ENCODE measurements around the gene ALG3.

The ALG3 gene

DNA sequence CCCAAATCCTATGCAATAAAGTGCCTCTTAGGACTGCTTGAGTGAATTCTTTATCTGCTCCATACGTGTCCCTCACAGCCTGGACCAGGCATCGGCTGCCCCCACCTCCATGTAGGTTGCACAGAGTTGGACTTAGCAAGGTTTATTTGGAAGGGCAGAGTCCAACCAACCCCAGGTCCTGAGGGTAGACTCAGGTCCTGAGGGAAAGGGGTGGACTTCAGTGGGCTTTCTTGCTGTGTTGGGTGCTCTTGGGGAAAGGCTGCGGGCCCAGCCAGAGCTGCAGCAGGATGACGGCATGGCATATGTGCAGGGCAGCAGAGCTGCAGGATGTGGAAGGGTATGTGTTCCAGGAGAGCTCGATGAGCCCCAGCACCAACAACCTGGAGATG is 6.5 kb downstream of the ALG3 start:
- Histone ChIP-seq H3K36me3 (ENCODE audit: control insufficient read depth, insufficient read depth, low read length) (peaks cover 40% of the 10 kb centered on the region), H3K9me3 (ENCODE audit: control insufficient read depth, low read length) (no peaks in the 10 kb centered on the region), H3K4me1 (ENCODE audit: control insufficient read depth, insufficient read depth, low read length, poor library complexity, severe bottlenecking) (no peaks in the 10 kb centered on the region), H3K27ac (ENCODE audit: insufficient read depth, low read length, poor library complexity, severe bottlenecking) (no peak overlapping the region), H3K27me3 (replicated peaks; ENCODE audit: control insufficient read depth, insufficient read depth, low read length, poor library complexity, severe bottlenecking) (no peaks in the 10 kb centered on the region), H3K4me3 (ENCODE audit: insufficient read depth, low read depth, low read length, poor library complexity, severe bottlenecking) (no peak overlapping the region)
- no peak for DNase-seq

- Histone ChIP-seq H3K4me3 (ENCODE audit: insufficient read depth, low read depth, low read length, poor library complexity, severe bottlenecking) (no peak overlapping the region), H3K27ac (ENCODE audit: insufficient read depth, low read length, poor library complexity, severe bottlenecking) (no peak overlapping the region), H3K9me3 (ENCODE audit: control insufficient read depth, low read length) (no peaks in the 10 kb centered on the region), H3K27me3 (replicated peaks; ENCODE audit: control insufficient read depth, insufficient read depth, low read length, poor library complexity, severe bottlenecking) (no peaks in the 10 kb centered on the region), H3K36me3 (ENCODE audit: control insufficient read depth, insufficient read depth, low read length) (peaks cover 40% of the 10 kb centered on the region), H3K4me1 (ENCODE audit: control insufficient read depth, insufficient read depth, low read length, poor library complexity, severe bottlenecking) (no peaks in the 10 kb centered on the region)
- no peak for DNase-seq
These were observed 7.1 kb downstream of the ALG3 start for GRCh38 chr3:184241447-184242296.

- Histone ChIP-seq H3K27ac (ENCODE audit: insufficient read depth, low read length, poor library complexity, severe bottlenecking) (no peak overlapping the region), H3K4me1 (ENCODE audit: control insufficient read depth, insufficient read depth, low read length, poor library complexity, severe bottlenecking) (no peaks in the 10 kb centered on the region), H3K36me3 (ENCODE audit: control insufficient read depth, insufficient read depth, low read length) (peaks cover 40% of the 10 kb centered on the region), H3K4me3 (ENCODE audit: insufficient read depth, low read depth, low read length, poor library complexity, severe bottlenecking) (no peak overlapping the region), H3K27me3 (replicated peaks; ENCODE audit: control insufficient read depth, insufficient read depth, low read length, poor library complexity, severe bottlenecking) (no peaks in the 10 kb centered on the region), H3K9me3 (ENCODE audit: control insufficient read depth, low read length) (no peaks in the 10 kb centered on the region)
- DNase-seq, result no peak
These were observed 7.7 kb downstream of the ALG3 start for GRCh38 chr3:184241141-184241446.

DNA sequence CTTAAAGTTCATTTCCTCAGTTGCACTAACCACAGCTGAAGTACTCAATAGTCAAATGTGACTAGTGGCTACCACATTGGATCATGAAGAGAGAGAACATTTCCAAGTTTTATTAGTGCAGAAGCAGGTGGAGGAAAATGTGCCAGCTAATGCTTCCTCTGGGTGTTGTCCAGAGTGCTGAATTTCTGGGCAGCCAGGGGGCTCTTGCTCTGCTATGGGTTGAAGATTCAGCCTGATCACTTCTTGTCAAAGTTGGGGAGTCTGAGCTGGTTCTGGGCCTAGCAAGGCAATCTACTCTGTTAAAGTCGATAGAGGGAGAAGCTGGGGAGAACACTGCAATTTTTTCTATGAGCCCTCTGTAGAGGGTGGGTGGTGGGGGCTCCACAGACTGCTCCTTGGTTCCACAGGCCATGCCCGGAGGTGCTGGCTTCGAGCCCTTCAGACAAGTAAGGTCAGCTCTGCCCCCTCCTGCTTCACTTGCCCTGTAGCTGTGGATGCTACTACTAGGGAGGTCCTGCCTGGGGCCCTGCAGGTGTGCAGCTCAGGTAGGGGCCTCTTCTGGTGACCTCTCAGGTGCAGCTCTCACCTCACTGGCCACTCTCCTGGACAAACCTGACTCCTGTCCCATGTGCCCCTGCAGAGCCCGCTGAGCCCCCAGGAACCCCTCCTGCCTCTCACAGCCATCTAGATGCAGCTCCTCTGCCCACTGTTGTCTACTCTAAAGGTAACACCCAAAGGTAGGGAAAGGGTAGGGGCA is 8.2 kb downstream of the ALG3 start:
- DNase-seq, result no peak
- Histone ChIP-seq H3K9me3 (ENCODE audit: control insufficient read depth, low read length) (no peaks in the 10 kb centered on the region), H3K27ac (ENCODE audit: insufficient read depth, low read length, poor library complexity, severe bottlenecking) (no peak overlapping the region), H3K4me3 (ENCODE audit: insufficient read depth, low read depth, low read length, poor library complexity, severe bottlenecking) (no peak overlapping the region), H3K4me1 (ENCODE audit: control insufficient read depth, insufficient read depth, low read length, poor library complexity, severe bottlenecking) (no peaks in the 10 kb centered on the region), H3K27me3 (replicated peaks; ENCODE audit: control insufficient read depth, insufficient read depth, low read length, poor library complexity, severe bottlenecking) (no peaks in the 10 kb centered on the region), H3K36me3 (ENCODE audit: control insufficient read depth, insufficient read depth, low read length) (peaks cover 38% of the 10 kb centered on the region)

GRCh38 chr3:184239708-184240107 is 9.1 kb downstream of the ALG3 start:
- Histone ChIP-seq H3K9me3 (ENCODE audit: control insufficient read depth, low read length) (no peaks in the 10 kb centered on the region), H3K36me3 (ENCODE audit: control insufficient read depth, insufficient read depth, low read length) (peaks cover 30% of the 10 kb centered on the region), H3K27ac (ENCODE audit: insufficient read depth, low read length, poor library complexity, severe bottlenecking) (no peak overlapping the region), H3K27me3 (replicated peaks; ENCODE audit: control insufficient read depth, insufficient read depth, low read length, poor library complexity, severe bottlenecking) (no peaks in the 10 kb centered on the region), H3K4me1 (ENCODE audit: control insufficient read depth, insufficient read depth, low read length, poor library complexity, severe bottlenecking) (no peaks in the 10 kb centered on the region), H3K4me3 (ENCODE audit: insufficient read depth, low read depth, low read length, poor library complexity, severe bottlenecking) (no peak overlapping the region)
- no peak for DNase-seq

- H3K36me3 ChIP-seq (ENCODE audit: control insufficient read depth, insufficient read depth, low read length), result peaks cover 25% of the 10 kb centered on the region
- H3K4me1 ChIP-seq (ENCODE audit: control insufficient read depth, insufficient read depth, low read length, poor library complexity, severe bottlenecking), result no peaks in the 10 kb centered on the region
These were observed 9.5 kb downstream of the ALG3 start for GRCh38 chr3:184239221-184239620.

GRCh38 chr3:184238246-184238818 is 10.4 kb downstream of the ALG3 start:
- Histone ChIP-seq H3K27ac (ENCODE audit: insufficient read depth, low read length, poor library complexity, severe bottlenecking) (no peak overlapping the region), H3K4me1 (ENCODE audit: control insufficient read depth, insufficient read depth, low read length, poor library complexity, severe bottlenecking) (no peaks in the 10 kb centered on the region), H3K36me3 (ENCODE audit: control insufficient read depth, insufficient read depth, low read length) (peaks cover 16% of the 10 kb centered on the region), H3K9me3 (ENCODE audit: control insufficient read depth, low read length) (no peaks in the 10 kb centered on the region), H3K27me3 (replicated peaks; ENCODE audit: control insufficient read depth, insufficient read depth, low read length, poor library complexity, severe bottlenecking) (peaks cover 3% of the 10 kb centered on the region), H3K4me3 (ENCODE audit: insufficient read depth, low read depth, low read length, poor library complexity, severe bottlenecking) (no peak overlapping the region)
- no peak for DNase-seq

More at GRCh38 chr3:184239221-184239620, 9.5 kb downstream of the ALG3 start:
- Histone ChIP-seq H3K27ac (ENCODE audit: insufficient read depth, low read length, poor library complexity, severe bottlenecking) (no peak overlapping the region), H3K9me3 (ENCODE audit: control insufficient read depth, low read length) (no peaks in the 10 kb centered on the region), H3K4me3 (ENCODE audit: insufficient read depth, low read depth, low read length, poor library complexity, severe bottlenecking) (no peak overlapping the region), H3K27me3 (replicated peaks; ENCODE audit: control insufficient read depth, insufficient read depth, low read length, poor library complexity, severe bottlenecking) (no peaks in the 10 kb centered on the region)
- DNase-seq, result no peak

GRCh38 chr3:184237807-184238206 is 11.0 kb downstream of the ALG3 start:
- no peaks in the 10 kb centered on the region for H3K9me3 ChIP-seq (ENCODE audit: control insufficient read depth, low read length)
- no peak overlapping the region for H3K27ac ChIP-seq (ENCODE audit: insufficient read depth, low read length, poor library complexity, severe bottlenecking)
- H3K27me3 ChIP-seq (replicated peaks; ENCODE audit: control insufficient read depth, insufficient read depth, low read length, poor library complexity, severe bottlenecking), result peaks cover 4% of the 10 kb centered on the region
- no peak overlapping the region for H3K4me3 ChIP-seq (ENCODE audit: insufficient read depth, low read depth, low read length, poor library complexity, severe bottlenecking)
- H3K36me3 ChIP-seq (ENCODE audit: control insufficient read depth, insufficient read depth, low read length), result peaks cover 11% of the 10 kb centered on the region
- H3K4me1 ChIP-seq (ENCODE audit: control insufficient read depth, insufficient read depth, low read length, poor library complexity, severe bottlenecking), result no peaks in the 10 kb centered on the region
- DNase-seq, result no peak

DNA sequence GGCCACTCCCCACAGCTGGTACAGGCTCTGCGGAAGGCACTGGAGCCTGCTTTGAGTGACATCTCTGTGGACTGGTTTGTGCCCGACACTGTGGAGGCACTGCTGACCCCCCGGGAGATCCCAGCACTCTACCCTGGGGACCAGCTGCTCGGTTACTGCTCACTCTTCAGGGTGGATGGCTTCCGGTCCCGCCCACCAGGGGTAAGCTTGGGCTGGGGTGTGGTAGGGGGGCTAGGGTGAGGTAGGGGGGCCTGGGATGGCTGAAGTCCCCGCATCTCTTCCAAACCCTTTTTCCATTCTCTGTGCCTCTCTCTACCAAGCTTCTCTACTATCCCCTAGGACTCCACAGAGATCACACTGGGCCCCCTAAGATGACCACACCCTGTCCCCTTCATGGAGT is 11.6 kb downstream of the ALG3 start:
- Histone ChIP-seq H3K27me3 (replicated peaks; ENCODE audit: control insufficient read depth, insufficient read depth, low read length, poor library complexity, severe bottlenecking) (peaks cover 9% of the 10 kb centered on the region), H3K4me3 (ENCODE audit: insufficient read depth, low read depth, low read length, poor library complexity, severe bottlenecking) (no peak overlapping the region), H3K27ac (ENCODE audit: insufficient read depth, low read length, poor library complexity, severe bottlenecking) (no peak overlapping the region), H3K36me3 (ENCODE audit: control insufficient read depth, insufficient read depth, low read length) (peaks cover 5% of the 10 kb centered on the region), H3K4me1 (ENCODE audit: control insufficient read depth, insufficient read depth, low read length, poor library complexity, severe bottlenecking) (no peaks in the 10 kb centered on the region), H3K9me3 (ENCODE audit: control insufficient read depth, low read length) (no peaks in the 10 kb centered on the region)
- no peak for DNase-seq

- Histone ChIP-seq H3K27ac (ENCODE audit: insufficient read depth, low read length, poor library complexity, severe bottlenecking) (no peak overlapping the region), H3K9me3 (ENCODE audit: control insufficient read depth, low read length) (no peaks in the 10 kb centered on the region), H3K27me3 (replicated peaks; ENCODE audit: control insufficient read depth, insufficient read depth, low read length, poor library complexity, severe bottlenecking) (peaks cover 14% of the 10 kb centered on the region), H3K4me3 (ENCODE audit: insufficient read depth, low read depth, low read length, poor library complexity, severe bottlenecking) (no peak overlapping the region), H3K36me3 (ENCODE audit: control insufficient read depth, insufficient read depth, low read length) (no peaks in the 10 kb centered on the region), H3K4me1 (ENCODE audit: control insufficient read depth, insufficient read depth, low read length, poor library complexity, severe bottlenecking) (no peaks in the 10 kb centered on the region)
- no peak for DNase-seq
These were observed 12.1 kb downstream of the ALG3 start for GRCh38 chr3:184236636-184237035.
